Activated B cell treated with CpG ODN at 0.5 μM for 24 hours (primary cell): ENCODE results near the gene PIEZO2. TPM values are rescaled to one million over a fixed set of nuclear protein-coding genes. Genes with fewer than 3 reads are reported as not detected.

Source experiments
- ATAC-seq: fragments of 200-7000 bp; cut with Tn5 transposase; one replicate; pipeline ENCODE4 v1.10.0; 2021; ENCODE audit warnings: low read depth, mild to moderate bottlenecking, moderate library complexity
- CTCF ChIA-PET: fragments of 350-600 bp; sonication (Branson Sonifier 250); formaldehyde crosslinking; loops from one replicate; lab custom pipeline; 2021; ENCODE audit warnings: antibody characterized with exemption; lab: Charles Lee
- POLR2A ChIA-PET: fragments of 350-600 bp; sonication (Branson Sonifier 250); formaldehyde crosslinking; loops from one replicate; lab custom pipeline; 2021; ENCODE audit warnings: antibody characterized with exemption; lab: Charles Lee
- DNase-seq: peaks from one replicate; pipeline ENCODE4 v3.0.0; 2022
- H3K27ac Mint-ChIP-seq: one replicate; pipeline ENCODE4 v1.8.0; 2020; ENCODE audit warnings: mixed read lengths
- H3K27me3 Mint-ChIP-seq: one replicate; pipeline ENCODE4 v1.8.0; 2021; ENCODE audit warnings: mixed read lengths
- H3K36me3 Mint-ChIP-seq: one replicate; pipeline ENCODE4 v1.8.0; 2021; ENCODE audit warnings: low read depth, mixed read lengths
- H3K4me1 Mint-ChIP-seq: one replicate; pipeline ENCODE4 v1.8.0; 2021; ENCODE audit warnings: mixed read lengths
- H3K4me3 Mint-ChIP-seq: one replicate; pipeline ENCODE4 v1.8.0; 2020; ENCODE audit warnings: mild to moderate bottlenecking, mixed read lengths
- H3K9me3 Mint-ChIP-seq: one replicate; pipeline ENCODE4 v1.8.0; 2020; ENCODE audit warnings: mixed read lengths
- CTCF ChIP-seq: fragments of 200-600 bp; IDR thresholded peaks from one replicate; pipeline ENCODE4 v1.8.0; 2022; ENCODE audit warnings: antibody characterized with exemption, mild to moderate bottlenecking
- intact Hi-C: fragments of 100-400 bp; cut with micrococcal nuclease; formaldehyde crosslinking; loops from one replicate; pipeline ENCODE4 v1.15.1; 2024
- total RNA-seq: library from RNA; stranded (reverse); gene quantifications from 2 replicates; pipeline ENCODE4 v1.2.3, GENCODE V29; 2022

The PIEZO2 gene
- total RNA-seq, 1 donor from 2014 or later, result not detected

GRCh38 chr18:11119959-11120587 lies 29.3 kb downstream of the PIEZO2 start:
- ChIA-PET POLR2A (no interaction called here), CTCF (no interaction called here)
- ATAC-seq, result no peak
- no peaks in the 10 kb centered on the region for H3K27me3 Mint-ChIP-seq
- no peak overlapping the region for H3K4me3 Mint-ChIP-seq
- no peak overlapping the region for H3K27ac Mint-ChIP-seq
- intact Hi-C loops, result no loop called here
- TF ChIP-seq CTCF, result no peak
- H3K9me3 Mint-ChIP-seq, result no peaks in the 10 kb centered on the region
- H3K4me1 Mint-ChIP-seq, result no peaks in the 10 kb centered on the region
- DNase-seq, result no peak
- H3K36me3 Mint-ChIP-seq, result no peaks in the 10 kb centered on the region

GRCh38 chr18:11119550-11119949 lies 29.8 kb downstream of the PIEZO2 start:
- no peak for TF ChIP-seq CTCF
- CTCF ChIA-PET, result no interaction called here
- no peak for DNase-seq
- Mint-ChIP-seq H3K27ac (no peak overlapping the region), H3K27me3 (no peaks in the 10 kb centered on the region), H3K4me1 (no peaks in the 10 kb centered on the region), H3K9me3 (no peaks in the 10 kb centered on the region), H3K36me3 (no peaks in the 10 kb centered on the region), H3K4me3 (no peak overlapping the region)
- POLR2A ChIA-PET, result no interaction called here
- no peak for ATAC-seq
- intact Hi-C loops, result no loop called here

- H3K36me3 Mint-ChIP-seq, result no peaks in the 10 kb centered on the region
These were observed 31.2 kb downstream of the PIEZO2 start for GRCh38 chr18:11118051-11118766.

GRCh38 chr18:11115276-11115675 lies 34.1 kb downstream of the PIEZO2 start:
- Mint-ChIP-seq H3K27me3 (no peaks in the 10 kb centered on the region), H3K36me3 (no peaks in the 10 kb centered on the region), H3K4me1 (no peaks in the 10 kb centered on the region), H3K27ac (no peak overlapping the region), H3K9me3 (no peaks in the 10 kb centered on the region), H3K4me3 (no peak overlapping the region)
- CTCF ChIA-PET, result no interaction called here
- intact Hi-C loops, result no loop called here
- ATAC-seq (no peak), DNase-seq (no peak)
- POLR2A ChIA-PET, result no interaction called here
- no peak for TF ChIP-seq CTCF

More at GRCh38 chr18:11118051-11118766, 31.2 kb downstream of the PIEZO2 start:
- ChIA-PET CTCF (no interaction called here), POLR2A (no interaction called here)
- no peak for DNase-seq
- ATAC-seq, result no peak
- Mint-ChIP-seq H3K9me3 (no peaks in the 10 kb centered on the region), H3K27ac (no peak overlapping the region), H3K4me3 (no peak overlapping the region), H3K27me3 (no peaks in the 10 kb centered on the region), H3K4me1 (no peaks in the 10 kb centered on the region)
- intact Hi-C loops, result no loop called here
- no peak for TF ChIP-seq CTCF

GRCh38 chr18:11114653-11115052 lies 34.7 kb downstream of the PIEZO2 start:
- ChIA-PET POLR2A (no interaction called here), CTCF (no interaction called here)

More at GRCh38 chr18:11114653-11115052, 34.7 kb downstream of the PIEZO2 start:
- Mint-ChIP-seq H3K27me3 (no peaks in the 10 kb centered on the region), H3K4me3 (no peak overlapping the region), H3K27ac (no peak overlapping the region), H3K36me3 (no peaks in the 10 kb centered on the region), H3K9me3 (no peaks in the 10 kb centered on the region), H3K4me1 (no peaks in the 10 kb centered on the region)
- no peak for ATAC-seq
- intact Hi-C loops, result no loop called here
- TF ChIP-seq CTCF, result no peak
- no peak for DNase-seq
